ENCODE results near the gene HS3ST5.

DNA sequence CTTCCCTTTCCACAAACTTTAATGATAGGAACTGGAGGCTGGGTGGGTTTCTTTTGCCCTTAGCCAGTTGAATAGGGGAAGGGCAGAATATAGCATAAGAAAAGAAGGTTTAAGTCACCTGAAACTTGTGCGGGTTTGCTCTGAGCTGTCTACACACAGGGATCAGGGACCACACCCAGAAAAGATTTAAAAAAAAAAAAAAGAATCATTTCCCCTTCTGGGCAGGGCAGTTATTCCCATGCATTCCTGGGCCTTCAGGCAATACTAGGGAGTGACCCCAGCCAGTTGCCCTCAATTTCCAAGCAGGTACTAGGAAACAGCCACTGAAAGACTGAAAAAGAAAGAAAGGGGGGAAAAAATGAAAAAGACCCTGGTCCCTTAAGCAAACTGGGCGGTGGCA lies 332.3 kb downstream of the HS3ST5 start:
- TF ChIP-seq CTCF (conservative IDR thresholded peaks at IDR 0.05) (no peak), EZH2 (IDR thresholded peaks at IDR 0.05; ENCODE audit: low read depth) (no peak)

Data from PC-9 (cell line).